GM18526 (cell line): Measurements from ENCODE around the gene ZNF628.

Source experiments
- POLR2A ChIP-seq: IDR thresholded peaks from 3 replicates; pipeline ENCODE4 v1.6.1; 2011; ENCODE audit not compliant: insufficient read length; ENCODE audit errors: extremely low read depth

The ZNF628 gene

GRCh38 chr19:55519451-55520311, 43.3 kb downstream of the ZNF628 start:
- no peak for TF ChIP-seq POLR2A

GRCh38 chr19:55520691-55521292, 44.4 kb downstream of the ZNF628 start:
- no peak for TF ChIP-seq POLR2A

- TF ChIP-seq POLR2A, result no peak
Observed at GRCh38 chr19:55525289-55526101, 49.1 kb downstream of the ZNF628 start.

- TF ChIP-seq POLR2A, result no peak
Observed at GRCh38 chr19:55526216-55527196, 50.1 kb downstream of the ZNF628 start.

GRCh38 chr19:55527197-55528029, 51.0 kb downstream of the ZNF628 start:
- no peak for TF ChIP-seq POLR2A

GRCh38 chr19:55528030-55528803, 51.8 kb downstream of the ZNF628 start:
- no peak for TF ChIP-seq POLR2A

GRCh38 chr19:55529636-55530234, 53.3 kb downstream of the ZNF628 start:
- TF ChIP-seq POLR2A, result no peak

GRCh38 chr19:55530996-55531395, 54.6 kb downstream of the ZNF628 start:
- no peak for TF ChIP-seq POLR2A
